ENCODE measurements around the gene FUT3.

- no peak for TF ChIP-seq RBM15 (IDR thresholded peaks at IDR 0.05; ENCODE audit: insufficient read depth, low read length)
- TF ChIP-seq CCNT2 (IDR thresholded peaks at IDR 0.05; ENCODE audit: borderline replicate concordance, extremely low read depth, insufficient read length, low read depth, low read length): no peak
- no peak for TF ChIP-seq ATF6 (CRISPR knock-in tag; IDR thresholded peaks at IDR 0.05)
- TF ChIP-seq BRF2 (IDR thresholded peaks at IDR 0.05; ENCODE audit: borderline replicate concordance, insufficient read depth, insufficient read length): no peak
- no peak for TF ChIP-seq CLOCK (CRISPR knock-in tag; IDR thresholded peaks at IDR 0.05; ENCODE audit: borderline replicate concordance)
- TF ChIP-seq ETV6 (IDR thresholded peaks at IDR 0.05; ENCODE audit: borderline replicate concordance in 1 of 2, low read depth in 2 of 2, low read length in 1 of 2): no peak
- TF ChIP-seq ETV6 (CRISPR knock-in tag; IDR thresholded peaks at IDR 0.05; ENCODE audit: borderline replicate concordance): no peak
- TF ChIP-seq ERF (CRISPR knock-in tag; IDR thresholded peaks at IDR 0.05): no peak
Observed at GRCh38 chr19:5870986-5871394, 19.7 kb upstream of the FUT3 start.

All from K562 (cell line).